Measurements from ENCODE around the gene CHD6. TPM values are rescaled to one million over a fixed set of nuclear protein-coding genes. Genes with fewer than 3 reads are reported as not detected.

Gene CHD6
- total and polyA plus RNA-seq, 12 donors: 9.2 to 56.8 (median 41.7) TPM

GRCh38 chr20:41463567-41463966, 154.6 kb downstream of the CHD6 start:
- Histone ChIP-seq H3K27ac (no peak overlapping the region), H3K27me3 (no peaks in the 10 kb centered on the region), H3K4me3 (no peak overlapping the region), H3K36me3 (replicated peaks in 1 of 2) (peaks cover 0 to 1% of the 10 kb centered on the region in 2 donors), H3K4me1 (replicated peaks in 1 of 2) (no peaks in the 10 kb centered on the region), H3K9me3 (replicated peaks in 1 of 3) (no peaks in the 10 kb centered on the region)
- intact Hi-C loops (cut with DNase I): no loop called here
- WGBS, 4 donors: 49 to 63% (median 57%) methylated on average over 1 of the region's 1 CpG
- DNase-seq: no peak
- no peak for TF ChIP-seq CTCF (IDR thresholded peaks at IDR 0.05)
- no peak for TF ChIP-seq POLR2A (IDR thresholded peaks at IDR 0.05)

GRCh38 chr20:41462372-41463161, 155.6 kb downstream of the CHD6 start:
- TF ChIP-seq POLR2A (IDR thresholded peaks at IDR 0.05) (no peak), CTCF (IDR thresholded peaks at IDR 0.05) (no peak)
- intact Hi-C loops (cut with DNase I): no loop called here
- Histone ChIP-seq H3K27ac (no peak overlapping the region), H3K27me3 (no peaks in the 10 kb centered on the region), H3K4me1 (replicated peaks in 1 of 2) (no peaks in the 10 kb centered on the region), H3K36me3 (replicated peaks in 1 of 2) (peaks cover 0 to under 1% of the 10 kb centered on the region in 2 donors), H3K9me3 (replicated peaks in 1 of 3) (no peaks in the 10 kb centered on the region), H3K4me3 (no peak overlapping the region)
- WGBS, 4 donors: 93 to 96% (median 95%) methylated on average over 6 of the region's 6 CpGs
- DNase-seq: no peak

- peaks cover 0 to 37% of the 10 kb centered on the region in 2 donors for H3K36me3 ChIP-seq (replicated peaks in 1 of 2)
- no peaks in the 10 kb centered on the region for H3K4me1 ChIP-seq (replicated peaks in 1 of 2)
- H3K27ac ChIP-seq: no peak overlapping the region
- intact Hi-C loops (cut with DNase I): no loop called here
- H3K27me3 ChIP-seq: no peaks in the 10 kb centered on the region
- DNase-seq: no peak
- H3K9me3 ChIP-seq (replicated peaks in 1 of 3): no peaks in the 10 kb centered on the region
- WGBS, 4 donors: 87 to 100% (median 99%) methylated on average over 1 to 2 of the region's 2 CpGs
- no peak overlapping the region for H3K4me3 ChIP-seq
- TF ChIP-seq CTCF (IDR thresholded peaks at IDR 0.05) (no peak), POLR2A (IDR thresholded peaks at IDR 0.05) (no peak)
Measured at GRCh38 chr20:41458761-41459160, 159.4 kb downstream of the CHD6 start.

- DNase-seq: no peak
- Histone ChIP-seq H3K27me3 (no peaks in the 10 kb centered on the region), H3K4me1 (replicated peaks in 1 of 2) (no peaks in the 10 kb centered on the region), H3K4me3 (no peak overlapping the region), H3K9me3 (replicated peaks in 1 of 3) (no peaks in the 10 kb centered on the region), H3K27ac (no peak overlapping the region), H3K36me3 (replicated peaks in 1 of 2) (peaks cover 0 to 52% of the 10 kb centered on the region in 2 donors)
- TF ChIP-seq POLR2A (IDR thresholded peaks at IDR 0.05) (no peak), CTCF (IDR thresholded peaks at IDR 0.05) (no peak)
- WGBS, 4 donors: 94 to 98% (median 97%) methylated on average over 17 of the region's 17 CpGs
- intact Hi-C loops (cut with DNase I): no loop called here
Measured at GRCh38 chr20:41457173-41457857, 160.9 kb downstream of the CHD6 start.

Data from adrenal gland (tissue), 12 donors.